Mucosa of stomach (tissue), 1 donor: ENCODE measurements around the gene VPS25.
"Not testable (repeated sequence)": the region's sequence is repeated elsewhere in the genome, so short reads cannot be mapped to it uniquely, and the experiment has no call there.

Experiments
- H3K27me3 ChIP-seq: one replicate; pipeline ENCODE4 v1.7.0; 2013; ENCODE audit warnings: mild to moderate bottlenecking, low read length; ENCODE audit not compliant: control insufficient read depth, insufficient read depth
- H3K36me3 ChIP-seq: one replicate; pipeline ENCODE4 v1.7.0; 2013; ENCODE audit warnings: low read length; ENCODE audit not compliant: control insufficient read depth, insufficient read depth
- H3K4me1 ChIP-seq: one replicate; pipeline ENCODE4 v1.7.0; 2013; ENCODE audit warnings: mild to moderate bottlenecking, low read length; ENCODE audit not compliant: control insufficient read depth, insufficient read depth
- H3K4me3 ChIP-seq: one replicate; pipeline ENCODE4 v1.7.0; 2013; ENCODE audit warnings: low read length
- H3K9ac ChIP-seq: one replicate; pipeline ENCODE4 v1.7.0; 2013; ENCODE audit warnings: mild to moderate bottlenecking, low read length, moderate library complexity
- H3K9me3 ChIP-seq: one replicate; pipeline ENCODE4 v1.7.0; 2013; ENCODE audit warnings: mild to moderate bottlenecking, low read length, moderate library complexity; ENCODE audit not compliant: control insufficient read depth
- donor health status: Pancreatic carcinoma.

VPS25 gene

GRCh38 chr17:42750739-42751344 lies 22.4 kb upstream of the VPS25 start:
- no peaks in the 10 kb centered on the region for H3K4me1 ChIP-seq
- H3K9ac ChIP-seq, result no peak overlapping the region

GRCh38 chr17:42751628-42752027 lies 21.6 kb upstream of the VPS25 start:
- no peaks in the 10 kb centered on the region for H3K4me1 ChIP-seq
- H3K9me3 ChIP-seq, result no peaks in the 10 kb centered on the region
- H3K27me3 ChIP-seq, result no peaks in the 10 kb centered on the region
- no peak overlapping the region for H3K9ac ChIP-seq
- H3K4me3 ChIP-seq, result no peak overlapping the region
- H3K36me3 ChIP-seq, result no peaks in the 10 kb centered on the region

More at GRCh38 chr17:42750739-42751344, 22.4 kb upstream of the VPS25 start:
- Histone ChIP-seq H3K4me3 (no peak overlapping the region), H3K9me3 (no peaks in the 10 kb centered on the region), H3K36me3 (no peaks in the 10 kb centered on the region), H3K27me3 (no peaks in the 10 kb centered on the region)

DNA sequence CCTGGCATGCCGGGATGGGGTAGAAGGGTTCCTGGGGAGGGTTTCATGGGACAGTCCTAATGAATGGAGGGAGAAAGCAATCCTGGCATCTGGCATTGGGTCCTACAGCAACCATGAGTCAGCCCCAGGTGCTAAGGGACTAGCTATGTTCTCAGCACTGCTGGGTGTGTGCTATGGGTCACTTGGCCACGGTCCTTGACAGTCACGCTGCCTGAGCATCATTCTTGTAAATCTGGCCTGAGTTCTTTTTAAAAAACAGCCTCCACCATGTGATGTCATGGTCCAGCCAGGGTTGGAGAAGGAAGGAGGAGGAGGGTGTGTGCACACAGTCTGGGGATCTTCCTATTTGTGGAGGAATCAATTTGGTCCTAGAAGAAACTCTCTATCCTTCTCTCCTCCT lies 18.5 kb upstream of the VPS25 start:
- H3K36me3 ChIP-seq, result no peaks in the 10 kb centered on the region
- H3K27me3 ChIP-seq, result peaks cover 2% of the 10 kb centered on the region
- H3K9ac ChIP-seq, result no peak overlapping the region
- H3K4me3 ChIP-seq, result no peak overlapping the region
- H3K4me1 ChIP-seq, result no peaks in the 10 kb centered on the region
- no peaks in the 10 kb centered on the region for H3K9me3 ChIP-seq

DNA sequence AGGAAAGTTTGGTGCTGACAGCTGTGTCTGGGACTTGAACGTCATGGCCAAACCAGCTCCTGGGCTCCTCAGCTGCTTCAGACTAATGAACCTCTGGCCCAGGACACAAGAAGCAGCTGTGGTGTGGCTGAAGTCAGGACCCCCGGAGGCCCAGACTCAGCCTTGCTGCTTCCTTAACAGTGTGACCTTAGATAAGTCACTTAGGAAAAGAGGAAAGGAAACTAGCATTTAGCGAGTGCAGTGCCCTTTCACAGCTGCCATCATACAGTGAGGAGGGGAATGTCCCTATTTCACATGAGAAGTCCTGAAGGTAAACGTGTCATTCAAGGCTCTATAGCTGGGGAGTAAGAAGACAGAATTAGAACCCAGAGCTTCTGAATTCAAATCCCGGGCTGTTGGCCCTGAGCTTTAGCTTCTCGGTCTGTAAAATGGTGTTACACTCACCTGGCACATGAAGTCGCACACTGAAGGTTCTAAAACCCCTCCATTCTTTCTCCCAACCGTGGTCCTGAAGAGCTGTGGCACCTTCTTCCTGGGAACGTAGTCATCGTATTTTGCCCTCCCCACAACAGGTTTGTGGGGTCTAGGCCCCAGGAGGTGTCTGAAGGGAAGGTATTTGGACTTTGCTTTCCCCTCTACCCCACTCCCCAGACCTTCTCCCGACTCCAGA lies 13.1 kb upstream of the VPS25 start:
- no peaks in the 10 kb centered on the region for H3K9me3 ChIP-seq
- peaks cover 29% of the 10 kb centered on the region for H3K27me3 ChIP-seq
- peaks cover 21% of the 10 kb centered on the region for H3K4me1 ChIP-seq
- no peak overlapping the region for H3K4me3 ChIP-seq
- H3K9ac ChIP-seq, result no peak overlapping the region
- H3K36me3 ChIP-seq, result no peaks in the 10 kb centered on the region

DNA sequence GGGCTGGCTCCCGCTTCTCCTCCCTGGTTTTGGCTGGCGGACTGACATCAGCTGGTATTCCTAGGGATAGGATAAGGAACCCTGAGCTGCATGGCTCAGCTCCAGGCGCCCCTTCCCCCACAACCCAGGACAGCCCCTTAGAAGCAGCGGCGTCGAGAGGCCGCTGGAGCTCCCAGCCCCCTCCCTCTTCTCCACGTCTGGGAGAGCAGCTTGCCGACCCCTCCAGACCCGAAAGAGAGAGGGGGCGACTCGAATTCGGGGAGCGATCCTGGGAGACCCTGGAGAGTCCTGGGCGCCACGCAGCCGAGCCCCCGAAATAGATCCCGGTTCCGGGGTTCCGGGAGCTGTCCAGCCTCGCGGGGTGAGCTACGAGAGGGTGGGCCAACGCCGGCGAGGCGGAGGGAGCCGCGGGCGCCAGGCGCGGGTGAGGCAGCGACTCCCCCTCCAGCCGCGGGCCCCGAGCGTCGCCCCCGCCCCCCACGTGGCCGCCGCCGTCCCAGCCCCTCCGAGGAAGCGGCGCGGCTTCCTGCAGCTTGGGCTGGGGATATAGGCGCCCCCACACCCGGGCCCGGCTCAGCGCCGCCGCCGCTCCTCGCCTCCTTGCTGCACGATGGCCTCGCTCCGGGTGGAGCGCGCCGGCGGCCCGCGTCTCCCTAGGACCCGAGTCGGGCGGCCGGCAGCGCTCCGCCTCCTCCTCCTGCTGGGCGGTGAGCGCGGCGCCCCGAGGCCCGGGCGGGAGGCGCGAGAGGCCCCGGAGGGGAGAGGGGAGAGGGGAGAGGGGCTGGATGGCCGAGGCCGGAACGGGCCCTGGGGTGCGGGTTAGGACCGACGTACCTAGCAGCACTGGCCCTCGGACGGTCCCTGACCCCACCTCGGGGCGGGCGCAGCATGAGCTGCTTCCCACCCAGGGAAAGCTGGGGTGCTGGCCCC lies 12.3 kb upstream of the VPS25 start, which contains the start of gene RAMP2:
Gene RAMP2 (plus strand): TSS at position 576 of the 930 bp plus-strand sequence. CDS start 35 bp downstream, at position 611.
- Histone ChIP-seq H3K27me3 (peaks cover 29% of the 10 kb centered on the region), H3K9me3 (no peaks in the 10 kb centered on the region), H3K36me3 (no peaks in the 10 kb centered on the region), H3K4me1 (peaks cover 21% of the 10 kb centered on the region), H3K9ac (peak within 1 kb of the TSS; percentile 22), H3K4me3 (no peak within 1 kb of the TSS)

DNA sequence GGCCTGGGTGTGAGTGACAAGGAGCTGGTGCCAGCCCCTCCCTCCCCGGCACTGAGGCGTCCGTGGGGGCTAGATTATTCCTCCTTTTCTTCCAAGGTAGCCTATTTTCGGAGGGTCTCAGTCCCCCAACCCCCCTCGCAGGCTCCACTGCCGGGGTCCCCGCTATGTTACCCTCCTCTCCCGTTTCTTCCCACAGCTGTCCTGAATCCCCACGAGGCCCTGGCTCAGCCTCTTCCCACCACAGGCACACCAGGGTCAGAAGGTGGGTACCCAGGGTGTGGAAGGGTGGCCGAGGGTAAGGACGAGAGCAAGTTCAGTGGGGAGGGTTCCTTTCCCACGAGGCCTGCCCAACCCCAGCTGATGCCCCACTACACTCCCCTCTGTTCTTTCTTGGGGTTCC lies 11.6 kb upstream of the VPS25 start:
- no peak overlapping the region for H3K4me3 ChIP-seq
- peaks cover 29% of the 10 kb centered on the region for H3K27me3 ChIP-seq
- no peaks in the 10 kb centered on the region for H3K36me3 ChIP-seq
- H3K9me3 ChIP-seq, result no peaks in the 10 kb centered on the region
- peak overlapping the region; percentile 22 for H3K9ac ChIP-seq
- peaks cover 21% of the 10 kb centered on the region for H3K4me1 ChIP-seq

DNA sequence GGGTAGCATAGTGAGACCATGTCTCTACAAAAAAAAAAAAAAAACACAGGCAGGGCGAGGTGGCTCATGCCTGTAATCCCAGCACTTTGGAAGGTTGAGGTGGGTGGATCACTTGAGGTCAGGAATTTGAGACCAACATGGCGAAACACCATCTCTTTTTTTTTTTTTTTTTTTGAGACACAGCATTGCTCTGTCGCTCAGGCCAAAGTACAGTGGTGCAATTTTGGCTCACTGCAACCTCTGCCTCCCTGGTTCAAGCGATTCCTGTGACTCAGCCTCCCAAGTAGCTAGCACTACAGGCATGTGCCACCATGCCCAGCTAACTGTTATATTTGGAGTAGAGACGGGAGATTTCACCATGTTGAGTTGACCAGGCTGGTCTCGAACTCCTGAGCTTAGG lies 7.1 kb upstream of the VPS25 start:
- Histone ChIP-seq H3K9ac (no peak overlapping the region), H3K36me3 (no peaks in the 10 kb centered on the region), H3K27me3 (peaks cover 17% of the 10 kb centered on the region), H3K4me1 (peaks cover 11% of the 10 kb centered on the region), H3K9me3 (no peaks in the 10 kb centered on the region), H3K4me3 (no peak overlapping the region)

DNA sequence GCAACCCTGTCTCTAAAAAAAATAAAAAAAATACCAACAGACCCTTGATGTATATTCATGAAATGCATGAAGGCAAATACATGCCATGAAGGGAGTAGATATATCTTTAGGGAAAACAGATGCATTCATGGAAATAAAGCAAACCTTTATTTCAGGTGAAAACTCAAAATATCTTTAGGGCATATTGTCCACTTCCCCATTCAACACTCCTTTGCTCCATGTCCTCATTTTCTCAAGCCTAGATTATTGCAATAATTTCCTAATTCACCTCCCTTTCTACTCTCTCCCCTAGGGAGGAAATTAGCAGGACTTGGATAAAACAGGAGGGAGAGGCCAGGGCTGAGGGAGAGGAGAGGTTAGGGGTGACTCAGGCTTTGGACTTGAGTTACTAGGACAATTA lies 5.7 kb upstream of the VPS25 start:
- Histone ChIP-seq H3K9ac (no peak overlapping the region), H3K27me3 (peaks cover 5% of the 10 kb centered on the region), H3K4me1 (peaks cover 13% of the 10 kb centered on the region), H3K36me3 (no peaks in the 10 kb centered on the region), H3K4me3 (no peak overlapping the region), H3K9me3 (no peaks in the 10 kb centered on the region)

DNA sequence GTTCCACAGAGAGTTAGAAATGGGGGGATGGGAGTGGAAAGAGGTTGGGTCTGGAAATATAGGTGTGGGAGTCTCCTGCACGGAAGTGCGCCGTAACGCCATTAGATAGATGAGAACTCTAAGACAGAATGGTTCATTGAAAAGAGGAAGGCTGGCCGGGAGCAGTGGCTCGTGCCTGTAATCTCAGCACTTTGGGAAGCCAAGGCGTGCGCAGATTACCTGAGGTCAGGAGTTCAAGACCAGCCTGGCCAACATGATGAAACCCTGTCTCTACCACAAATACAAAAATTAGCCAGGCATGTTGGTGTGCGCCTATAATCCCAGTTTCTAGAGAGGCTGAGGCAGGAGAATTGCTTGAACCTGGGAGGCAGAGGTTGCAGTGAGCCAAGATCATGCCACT lies 5.2 kb upstream of the VPS25 start:
- H3K36me3 ChIP-seq, H3K27me3 ChIP-seq, H3K4me3 ChIP-seq, H3K9ac ChIP-seq, H3K9me3 ChIP-seq: not testable (repeated sequence)
- peaks cover 16% of the 10 kb centered on the region for H3K4me1 ChIP-seq

- not testable (repeated sequence) for H3K36me3 ChIP-seq, H3K9me3 ChIP-seq, H3K9ac ChIP-seq, H3K27me3 ChIP-seq, H3K4me3 ChIP-seq
- H3K4me1 ChIP-seq, result peaks cover 19% of the 10 kb centered on the region
Measured at GRCh38 chr17:42769964-42770363, 3.3 kb upstream of the VPS25 start.

DNA sequence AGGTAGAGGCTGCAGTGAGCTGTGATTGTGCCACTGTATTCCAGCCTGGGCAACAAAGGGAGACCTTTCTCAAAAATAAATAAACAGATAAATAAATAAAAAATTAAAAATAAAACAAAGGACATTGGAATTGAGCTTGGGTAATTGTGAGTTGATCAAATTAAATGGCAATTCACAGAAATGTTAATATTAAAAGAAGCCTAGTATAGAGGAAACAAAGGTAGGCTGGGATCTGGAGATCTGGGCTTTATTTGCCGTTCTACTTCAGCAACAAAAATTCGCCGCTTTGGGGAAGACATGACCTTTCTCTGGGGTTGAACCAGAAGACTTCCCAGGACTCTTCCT lies 332 bp upstream of the VPS25 start:
- Histone ChIP-seq H3K9ac (peak overlapping the region; percentile 93), H3K27me3 (no peaks in the 10 kb centered on the region), H3K4me1 (peaks cover 19% of the 10 kb centered on the region), H3K36me3 (peaks cover 8% of the 10 kb centered on the region), H3K4me3 (peak overlapping the region; percentile 86), H3K9me3 (no peaks in the 10 kb centered on the region)
